Neural progenitor cell (in vitro differentiated cells): ENCODE measurements around the gene CIDEC. TPM values are rescaled to one million over a fixed set of nuclear protein-coding genes. Genes with fewer than 3 reads are reported as not detected.

ENCODE experiments used
- DNase-seq: peaks from one replicate; pipeline ENCODE4 v3.0.0-alpha.2; 2016; ENCODE audit warnings: low spot score
- H2AFZ ChIP-seq: fragments of 200-600 bp; sonication (generic); replicated peaks from 2 replicates; pipeline ENCODE4 v1.6.1; 2016; ENCODE audit warnings: antibody characterized with exemption
- H3F3A ChIP-seq: fragments of 200-600 bp; sonication (generic); 2 replicates; pipeline ENCODE4 v1.6.1; 2016; ENCODE audit warnings: antibody characterized with exemption, low read depth
- H3K27ac ChIP-seq: fragments of 200-600 bp; sonication (generic); 2 replicates; pipeline ENCODE4 v1.5.1; 2016; ENCODE audit warnings: mild to moderate bottlenecking
- H3K27me3 ChIP-seq: fragments of 200-600 bp; sonication (generic); 2 replicates; pipeline ENCODE4 v1.6.1; 2016; ENCODE audit warnings: mild to moderate bottlenecking, moderate library complexity
- H3K36me3 ChIP-seq: fragments of 200-600 bp; sonication (generic); 2 replicates; pipeline ENCODE4 v1.5.1; 2016
- H3K4me1 ChIP-seq: fragments of 200-600 bp; sonication (generic); 2 replicates; pipeline ENCODE4 v1.6.1; 2016; ENCODE audit warnings: mixed run types
- H3K4me2 ChIP-seq: fragments of 200-600 bp; sonication (generic); 2 replicates; pipeline ENCODE4 v1.6.1; 2016
- H3K4me3 ChIP-seq: fragments of 200-600 bp; sonication (generic); 2 replicates; pipeline ENCODE4 v1.5.1; 2016
- H3K79me2 ChIP-seq: fragments of 200-600 bp; sonication (generic); 2 replicates; pipeline ENCODE4 v1.6.1; 2016; ENCODE audit warnings: low read depth
- H3K9ac ChIP-seq: fragments of 200-600 bp; sonication (generic); 2 replicates; pipeline ENCODE4 v1.6.1; 2016
- H3K9me3 ChIP-seq: fragments of 200-600 bp; sonication (generic); 2 replicates; pipeline ENCODE4 v1.5.1; 2016; ENCODE audit warnings: low read depth
- H4K20me1 ChIP-seq: fragments of 200-600 bp; sonication (generic); 2 replicates; pipeline ENCODE4 v1.6.1; 2016; ENCODE audit warnings: low read depth
- H3K27ac Mint-ChIP-seq: 3 replicates; pipeline ENCODE4 v1.8.0; 2021; ENCODE audit warnings: mixed read lengths
- H3K27me3 Mint-ChIP-seq: 2 replicates; pipeline ENCODE4 v1.8.0; 2022; ENCODE audit warnings: low read depth, mild to moderate bottlenecking, inconsistent platforms, moderate library complexity, mixed read lengths; ENCODE audit not compliant: insufficient read depth
- H3K36me3 Mint-ChIP-seq: 3 replicates; pipeline ENCODE4 v1.8.0; 2021; ENCODE audit warnings: mixed read lengths
- H3K4me1 Mint-ChIP-seq: 3 replicates; pipeline ENCODE4 v1.8.0; 2021; ENCODE audit warnings: mixed read lengths
- H3K4me3 Mint-ChIP-seq: 3 replicates; pipeline ENCODE4 v1.8.0; 2021; ENCODE audit warnings: mild to moderate bottlenecking, moderate library complexity, mixed read lengths
- H3K9me3 Mint-ChIP-seq: 3 replicates; pipeline ENCODE4 v1.8.0; 2020; ENCODE audit warnings: mixed read lengths
- EZH2 ChIP-seq: fragments of 200-600 bp; sonication (generic); IDR thresholded peaks from 2 replicates; pipeline ENCODE4 v1.6.1; 2017; ENCODE audit warnings: antibody characterized with exemption, mild to moderate bottlenecking, moderate library complexity
- EZH2phosphoT487 ChIP-seq: fragments of 200-600 bp; sonication (generic); IDR thresholded peaks from 2 replicates; pipeline ENCODE4 v1.6.1; 2017; ENCODE audit warnings: antibody characterized with exemption
- total RNA-seq: library from RNA; depleted of rRNA; stranded (reverse); fragments of >200 nt; gene quantifications from 2 replicates; pipeline ENCODE4 v1.2.3, GENCODE V29; 2015; ENCODE audit warnings: low replicate concordance
- TF ChIP-seq, protein P1 (sequence below): fragments of 200-600 bp; sonication (generic); IDR thresholded peaks from 2 replicates; pipeline ENCODE4 v1.5.1; 2017; ENCODE audit warnings: antibody characterized with exemption, mild to moderate bottlenecking

The CIDEC gene
- total RNA-seq, 1 donor from 2014 or later = not detected

DNA sequence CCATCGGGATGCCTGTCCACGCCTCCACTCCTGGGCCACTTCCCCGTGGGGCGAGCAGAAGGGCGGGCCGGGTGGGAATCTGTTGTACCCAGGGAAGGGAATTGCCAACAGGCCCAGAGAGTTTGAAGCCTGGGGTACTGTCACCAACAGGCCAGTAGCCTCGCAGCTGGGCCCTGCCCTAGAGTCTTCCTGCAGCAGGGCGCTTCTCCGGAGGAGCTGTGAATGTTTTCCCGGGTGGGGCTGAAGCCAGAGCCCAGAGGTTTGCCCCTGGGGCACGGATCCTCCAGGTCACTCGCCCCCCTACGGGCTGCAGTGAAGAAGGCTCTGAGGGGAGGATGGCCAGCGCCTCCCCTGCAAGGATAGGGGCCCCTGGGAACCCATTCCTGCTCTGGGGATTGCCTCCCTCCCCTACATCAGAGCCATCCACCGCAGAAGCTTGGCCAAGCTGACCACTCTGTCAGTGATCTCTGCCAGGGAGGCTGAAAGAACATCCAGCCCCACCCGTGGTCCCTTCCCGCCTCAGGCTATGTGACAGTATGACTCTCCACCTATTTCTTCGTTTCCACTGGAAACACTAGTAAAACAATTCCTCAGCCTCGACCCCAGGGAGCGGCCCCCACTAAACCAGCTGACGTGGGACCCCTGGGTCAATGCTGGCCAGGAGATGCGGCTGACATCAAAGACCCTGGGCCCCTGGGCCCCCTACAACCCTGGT lies 16.8 kb downstream of the CIDEC start:
- Histone ChIP-seq H3F3A (peaks cover 9% of the 10 kb centered on the region), H4K20me1 (no peaks in the 10 kb centered on the region), H3K27ac (no peak overlapping the region), H3K4me3 (peak overlapping the region; percentile 34), H3K9me3 (no peaks in the 10 kb centered on the region), H3K9ac (no peak overlapping the region), H3K79me2 (no peaks in the 10 kb centered on the region), H2AFZ (peak overlapping the region; percentile 86), H3K36me3 (no peaks in the 10 kb centered on the region), H3K27me3 (peaks cover 24% of the 10 kb centered on the region), H3K4me1 (peaks cover 13% of the 10 kb centered on the region), H3K4me2 (peak overlapping the region; percentile 75)
- H3K27me3 Mint-ChIP-seq = peaks cover 9% of the 10 kb centered on the region
- H3K27ac Mint-ChIP-seq = no peak overlapping the region
- H3K4me1 Mint-ChIP-seq = peaks cover 28% of the 10 kb centered on the region
- H3K36me3 Mint-ChIP-seq = no peaks in the 10 kb centered on the region
- H3K9me3 Mint-ChIP-seq = no peaks in the 10 kb centered on the region
- no peak overlapping the region for H3K4me3 Mint-ChIP-seq
- no peak for TF ChIP-seq EZH2
- no peak for TF ChIP-seq EZH2phosphoT487
- TF ChIP-seq, protein P1, sequence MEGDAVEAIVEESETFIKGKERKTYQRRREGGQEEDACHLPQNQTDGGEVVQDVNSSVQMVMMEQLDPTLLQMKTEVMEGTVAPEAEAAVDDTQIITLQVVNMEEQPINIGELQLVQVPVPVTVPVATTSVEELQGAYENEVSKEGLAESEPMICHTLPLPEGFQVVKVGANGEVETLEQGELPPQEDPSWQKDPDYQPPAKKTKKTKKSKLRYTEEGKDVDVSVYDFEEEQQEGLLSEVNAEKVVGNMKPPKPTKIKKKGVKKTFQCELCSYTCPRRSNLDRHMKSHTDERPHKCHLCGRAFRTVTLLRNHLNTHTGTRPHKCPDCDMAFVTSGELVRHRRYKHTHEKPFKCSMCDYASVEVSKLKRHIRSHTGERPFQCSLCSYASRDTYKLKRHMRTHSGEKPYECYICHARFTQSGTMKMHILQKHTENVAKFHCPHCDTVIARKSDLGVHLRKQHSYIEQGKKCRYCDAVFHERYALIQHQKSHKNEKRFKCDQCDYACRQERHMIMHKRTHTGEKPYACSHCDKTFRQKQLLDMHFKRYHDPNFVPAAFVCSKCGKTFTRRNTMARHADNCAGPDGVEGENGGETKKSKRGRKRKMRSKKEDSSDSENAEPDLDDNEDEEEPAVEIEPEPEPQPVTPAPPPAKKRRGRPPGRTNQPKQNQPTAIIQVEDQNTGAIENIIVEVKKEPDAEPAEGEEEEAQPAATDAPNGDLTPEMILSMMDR = no peak
- no peak for DNase-seq

DNA sequence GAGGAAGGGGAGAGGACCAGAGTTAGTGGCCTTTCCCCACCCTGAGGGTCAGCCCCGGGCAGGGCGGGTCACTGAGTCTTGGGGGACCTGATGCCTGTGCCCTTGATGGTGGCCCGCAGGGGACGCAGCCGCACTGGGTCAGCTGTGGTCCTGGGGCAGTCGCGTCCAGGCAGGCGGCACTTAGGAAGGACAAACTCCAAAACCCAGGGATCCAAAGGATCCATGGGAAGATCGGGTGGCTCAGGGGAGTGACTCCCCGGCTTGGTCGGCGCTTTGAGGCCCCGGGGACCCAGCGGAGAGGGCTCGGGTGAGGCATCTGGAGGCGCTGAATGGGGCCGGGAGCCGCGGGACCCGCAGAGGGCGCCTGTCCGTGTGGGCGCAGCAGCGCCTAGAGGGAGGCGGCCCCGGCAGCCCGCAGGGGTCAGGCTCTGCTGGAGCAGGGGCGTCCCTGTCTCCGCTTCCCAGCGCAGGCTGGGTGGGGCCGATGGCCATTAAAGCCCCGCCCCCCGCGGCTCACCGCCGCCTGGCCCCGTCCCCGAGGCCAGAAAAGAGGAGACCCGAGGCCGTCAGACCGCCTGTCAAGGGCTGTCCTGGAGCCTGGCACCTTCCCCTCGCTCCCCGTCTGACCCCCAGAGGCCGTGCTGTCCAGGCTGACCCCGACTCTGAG lies 17.5 kb downstream of the CIDEC start:
- no peaks in the 10 kb centered on the region for H3K36me3 ChIP-seq
- Mint-ChIP-seq H3K4me1 (peaks cover 28% of the 10 kb centered on the region), H3K4me3 (no peak overlapping the region), H3K27me3 (peaks cover 9% of the 10 kb centered on the region), H3K9me3 (no peaks in the 10 kb centered on the region), H3K36me3 (no peaks in the 10 kb centered on the region), H3K27ac (no peak overlapping the region)
- peak overlapping the region; percentile 75 for H3K4me2 ChIP-seq
- H4K20me1 ChIP-seq = no peaks in the 10 kb centered on the region
- DNase-seq = peak; percentile 86
- peaks cover 9% of the 10 kb centered on the region for H3F3A ChIP-seq
- H3K4me3 ChIP-seq = peak overlapping the region; percentile 34
- peaks cover 24% of the 10 kb centered on the region for H3K27me3 ChIP-seq
- TF ChIP-seq EZH2phosphoT487 = no peak
- TF ChIP-seq EZH2 = peak; percentile 38
- TF ChIP-seq, protein P1 = peak; percentile 51
- no peak overlapping the region for H3K27ac ChIP-seq
- H3K4me1 ChIP-seq = peaks cover 13% of the 10 kb centered on the region
- no peak overlapping the region for H3K9ac ChIP-seq
- no peaks in the 10 kb centered on the region for H3K79me2 ChIP-seq
- H2AFZ ChIP-seq = peak overlapping the region; percentile 86
- no peaks in the 10 kb centered on the region for H3K9me3 ChIP-seq

DNA sequence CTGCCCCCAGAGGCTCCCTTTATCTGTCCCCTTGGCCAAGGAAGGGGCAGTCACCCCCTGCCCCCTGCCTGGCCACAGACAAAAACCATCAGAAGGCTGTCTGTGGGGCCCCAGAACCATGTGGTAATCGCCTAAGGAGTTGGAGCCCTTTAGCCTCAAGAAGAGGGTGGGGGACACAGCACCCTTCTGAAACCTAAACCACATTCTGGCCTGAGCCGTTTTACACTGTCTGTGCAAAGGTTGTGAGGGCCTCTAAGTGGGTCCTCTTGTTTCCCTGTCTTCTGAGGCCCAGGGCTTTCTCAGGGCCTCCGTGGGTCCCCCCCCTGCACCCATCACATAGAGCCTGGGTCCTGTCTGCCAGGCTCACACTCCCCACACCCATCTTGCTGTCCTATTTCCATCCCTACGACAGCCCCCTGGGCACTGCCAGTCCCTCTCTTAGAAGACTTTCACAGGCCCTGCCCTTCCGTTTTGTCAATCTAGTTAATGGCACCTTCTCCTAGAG lies 18.4 kb downstream of the CIDEC start:
- H3F3A ChIP-seq = peaks cover 9% of the 10 kb centered on the region
- DNase-seq = no peak
- H3K36me3 ChIP-seq = no peaks in the 10 kb centered on the region
- H3K9me3 Mint-ChIP-seq = no peaks in the 10 kb centered on the region
- peaks cover 28% of the 10 kb centered on the region for H3K4me1 Mint-ChIP-seq
- peaks cover 9% of the 10 kb centered on the region for H3K27me3 Mint-ChIP-seq
- H3K27ac Mint-ChIP-seq = peak overlapping the region; percentile 3
- TF ChIP-seq, protein P1 = no peak
- no peak for TF ChIP-seq EZH2
- TF ChIP-seq EZH2phosphoT487 = no peak
- no peaks in the 10 kb centered on the region for H3K36me3 Mint-ChIP-seq
- no peak overlapping the region for H3K27ac ChIP-seq
- H3K9me3 ChIP-seq = no peaks in the 10 kb centered on the region
- H2AFZ ChIP-seq = no peak overlapping the region
- H3K4me3 Mint-ChIP-seq = no peak overlapping the region
- H3K79me2 ChIP-seq = no peaks in the 10 kb centered on the region
- no peak overlapping the region for H3K4me3 ChIP-seq
- H3K4me1 ChIP-seq = peaks cover 13% of the 10 kb centered on the region
- H3K27me3 ChIP-seq = peaks cover 24% of the 10 kb centered on the region
- no peaks in the 10 kb centered on the region for H4K20me1 ChIP-seq
- H3K9ac ChIP-seq = no peak overlapping the region
- H3K4me2 ChIP-seq = no peak overlapping the region
